Type B pancreatic cell (in vitro differentiated cells): ENCODE data around the gene ITPK1. TPM values are rescaled to one million over a fixed set of nuclear protein-coding genes. Genes with fewer than 3 reads are reported as not detected.

Experiments
- DNase-seq: peaks from one replicate; pipeline ENCODE4 v3.0.0; 2021; ENCODE audit warnings: mixed read lengths; ENCODE audit not compliant: unreplicated experiment; ENCODE audit errors: extremely low spot score
- H3K27ac Mint-ChIP-seq: 2 replicates; pipeline ENCODE4 v1.8.0; 2021; ENCODE audit warnings: mild to moderate bottlenecking, mixed read lengths
- H3K27me3 Mint-ChIP-seq: 2 replicates; pipeline ENCODE4 v1.8.0; 2021; ENCODE audit warnings: mixed read lengths
- H3K36me3 Mint-ChIP-seq: 2 replicates; pipeline ENCODE4 v1.8.0; 2021; ENCODE audit warnings: mixed read lengths
- H3K4me1 Mint-ChIP-seq: one replicate; pipeline ENCODE4 v1.8.0; 2021; ENCODE audit warnings: mixed read lengths; ENCODE audit not compliant: unreplicated experiment
- H3K4me3 Mint-ChIP-seq: 2 replicates; pipeline ENCODE4 v1.8.0; 2021; ENCODE audit warnings: mild to moderate bottlenecking, mixed read lengths
- H3K9me3 Mint-ChIP-seq: 2 replicates; pipeline ENCODE4 v1.8.0; 2021; ENCODE audit warnings: mixed read lengths
- total RNA-seq: library from RNA; stranded (reverse); gene quantifications from 2 replicates; pipeline ENCODE4 v1.2.1, GENCODE V29; 2021; ENCODE audit warnings: low replicate concordance
- TF ChIP-seq, protein P1 (sequence below): fragments of 200-600 bp; sonication (generic); conservative IDR thresholded peaks from 2 replicates; pipeline ENCODE4 v1.5.0; 2021; ENCODE audit warnings: antibody characterized with exemption, mild to moderate bottlenecking

ITPK1 gene
- total RNA-seq, 1 donor from 2014 or later, result 40.2 TPM

DNA sequence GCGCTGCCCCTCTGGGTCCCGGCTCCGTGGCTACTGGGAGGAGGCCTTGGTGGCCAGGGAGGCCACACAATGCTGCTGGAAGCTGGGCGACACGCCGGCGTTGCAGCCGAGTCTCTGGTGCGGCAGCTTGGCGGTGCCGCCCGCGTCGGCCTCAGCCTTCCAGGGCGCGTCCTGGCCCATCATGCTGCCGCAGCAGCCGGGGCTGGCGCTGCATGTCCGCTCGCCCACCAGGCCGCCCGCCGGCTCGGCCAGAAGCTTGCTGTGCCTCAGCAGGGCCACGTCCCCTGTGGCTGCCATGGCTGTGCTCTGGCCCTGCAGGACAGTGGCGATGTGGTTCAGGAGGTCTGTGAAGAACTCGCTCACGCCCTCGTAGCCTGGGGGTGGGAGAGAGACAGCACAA is 174.2 kb downstream of the ITPK1 start:
- no peak overlapping the region for H3K27ac Mint-ChIP-seq

DNA sequence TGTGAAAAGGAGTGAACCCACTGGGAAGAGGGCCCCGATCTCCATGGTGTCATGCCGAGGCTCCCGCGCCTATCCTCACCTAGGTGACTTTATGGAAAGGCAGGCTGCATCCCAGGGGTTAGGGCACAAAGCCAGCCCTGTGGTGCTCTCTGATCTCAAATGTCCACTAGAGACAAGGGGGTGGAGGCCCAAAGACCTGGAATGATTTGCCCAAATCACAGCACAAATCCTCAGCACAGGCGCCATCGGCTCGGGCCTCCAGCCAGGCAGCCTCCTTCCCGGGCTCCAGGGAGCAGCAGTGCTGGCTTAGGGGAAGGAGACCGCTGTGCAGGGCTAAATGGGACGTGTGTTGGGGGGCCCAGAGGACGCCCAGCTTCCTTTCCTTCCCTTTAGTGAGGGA is 175.2 kb downstream of the ITPK1 start:
- Mint-ChIP-seq H3K9me3 (no peaks in the 10 kb centered on the region), H3K4me1 (no peaks in the 10 kb centered on the region), H3K4me3 (no peak overlapping the region), H3K36me3 (no peaks in the 10 kb centered on the region), H3K27me3 (no peaks in the 10 kb centered on the region), H3K27ac (no peak overlapping the region)
- DNase-seq, result no peak
- TF ChIP-seq, protein P1, sequence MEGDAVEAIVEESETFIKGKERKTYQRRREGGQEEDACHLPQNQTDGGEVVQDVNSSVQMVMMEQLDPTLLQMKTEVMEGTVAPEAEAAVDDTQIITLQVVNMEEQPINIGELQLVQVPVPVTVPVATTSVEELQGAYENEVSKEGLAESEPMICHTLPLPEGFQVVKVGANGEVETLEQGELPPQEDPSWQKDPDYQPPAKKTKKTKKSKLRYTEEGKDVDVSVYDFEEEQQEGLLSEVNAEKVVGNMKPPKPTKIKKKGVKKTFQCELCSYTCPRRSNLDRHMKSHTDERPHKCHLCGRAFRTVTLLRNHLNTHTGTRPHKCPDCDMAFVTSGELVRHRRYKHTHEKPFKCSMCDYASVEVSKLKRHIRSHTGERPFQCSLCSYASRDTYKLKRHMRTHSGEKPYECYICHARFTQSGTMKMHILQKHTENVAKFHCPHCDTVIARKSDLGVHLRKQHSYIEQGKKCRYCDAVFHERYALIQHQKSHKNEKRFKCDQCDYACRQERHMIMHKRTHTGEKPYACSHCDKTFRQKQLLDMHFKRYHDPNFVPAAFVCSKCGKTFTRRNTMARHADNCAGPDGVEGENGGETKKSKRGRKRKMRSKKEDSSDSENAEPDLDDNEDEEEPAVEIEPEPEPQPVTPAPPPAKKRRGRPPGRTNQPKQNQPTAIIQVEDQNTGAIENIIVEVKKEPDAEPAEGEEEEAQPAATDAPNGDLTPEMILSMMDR, result no peak

More for the DNA sequence above, 174.2 kb downstream of the ITPK1 start:
- Mint-ChIP-seq H3K27me3 (no peaks in the 10 kb centered on the region), H3K36me3 (no peaks in the 10 kb centered on the region), H3K4me1 (no peaks in the 10 kb centered on the region), H3K9me3 (no peaks in the 10 kb centered on the region), H3K4me3 (no peak overlapping the region)
- DNase-seq, result no peak
- TF ChIP-seq, protein P1, result no peak

DNA sequence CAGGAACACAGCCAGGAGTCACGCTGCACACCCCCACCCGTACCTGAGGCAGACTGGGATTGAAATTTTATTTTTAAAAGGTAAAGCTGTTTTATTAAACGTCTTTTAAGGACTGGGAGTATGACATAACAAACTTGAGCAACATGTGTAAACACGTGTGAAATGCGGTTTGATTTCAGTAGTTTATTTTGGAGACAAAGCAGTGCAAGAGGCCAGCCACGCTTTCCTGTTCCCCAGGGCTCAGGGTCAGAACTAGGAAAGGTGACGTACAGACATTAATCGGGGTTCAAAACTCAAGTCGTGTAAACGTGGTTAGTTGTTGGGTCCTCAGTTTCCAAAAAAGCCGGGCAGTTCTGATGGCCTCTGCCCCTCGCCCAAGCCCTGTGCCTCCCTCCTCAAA is 176.0 kb downstream of the ITPK1 start:
- H3K4me3 Mint-ChIP-seq, result no peak overlapping the region
- no peaks in the 10 kb centered on the region for H3K36me3 Mint-ChIP-seq
- H3K4me1 Mint-ChIP-seq, result no peaks in the 10 kb centered on the region

DNA sequence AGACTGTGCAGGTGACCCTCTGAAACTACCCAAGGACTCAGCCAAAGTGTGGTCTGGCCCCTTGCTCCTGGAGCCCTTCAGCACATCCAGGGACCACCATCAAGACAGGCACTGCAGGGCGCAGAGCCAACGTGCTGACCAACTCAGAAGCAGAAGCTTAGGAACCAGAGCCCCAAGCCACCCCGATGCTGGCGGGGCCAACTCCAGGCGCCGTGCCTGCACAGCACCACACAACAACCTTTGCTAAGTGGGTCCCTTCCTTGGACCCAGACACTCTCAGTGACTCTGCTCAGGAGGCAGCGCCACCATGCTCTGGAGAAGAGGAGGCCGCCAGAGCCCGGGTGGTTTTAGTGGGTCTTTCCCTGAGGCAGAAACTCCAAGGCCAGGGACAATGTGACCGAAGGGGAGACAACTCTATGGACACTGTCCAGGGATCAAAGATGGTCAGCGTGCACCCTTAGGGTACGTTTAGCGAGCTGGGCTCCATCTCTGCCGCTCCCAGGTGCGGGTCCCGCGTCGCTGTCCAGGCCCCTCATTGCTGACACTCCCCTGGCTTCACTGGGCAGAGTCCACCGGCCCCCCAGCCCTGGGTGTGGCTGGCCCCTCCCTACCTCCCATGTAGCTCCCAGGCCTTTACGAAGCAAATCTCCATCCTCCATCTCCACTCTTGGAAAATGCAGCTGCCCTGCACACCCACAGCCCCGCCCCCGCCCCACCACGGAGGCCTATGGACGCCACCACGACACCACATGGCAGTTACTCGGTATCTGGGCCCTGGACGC is 176.6 kb downstream of the ITPK1 start:
- no peaks in the 10 kb centered on the region for H3K36me3 Mint-ChIP-seq
- H3K27ac Mint-ChIP-seq, result no peak overlapping the region
- TF ChIP-seq, protein P1, result no peak
- DNase-seq, result no peak
- no peak overlapping the region for H3K4me3 Mint-ChIP-seq
- H3K4me1 Mint-ChIP-seq, result no peaks in the 10 kb centered on the region
- H3K27me3 Mint-ChIP-seq, result no peaks in the 10 kb centered on the region
- no peaks in the 10 kb centered on the region for H3K9me3 Mint-ChIP-seq

More for the DNA sequence above, 176.0 kb downstream of the ITPK1 start:
- Mint-ChIP-seq H3K27me3 (no peaks in the 10 kb centered on the region), H3K9me3 (no peaks in the 10 kb centered on the region), H3K27ac (no peak overlapping the region)
- no peak for DNase-seq
- TF ChIP-seq, protein P1, result no peak

DNA sequence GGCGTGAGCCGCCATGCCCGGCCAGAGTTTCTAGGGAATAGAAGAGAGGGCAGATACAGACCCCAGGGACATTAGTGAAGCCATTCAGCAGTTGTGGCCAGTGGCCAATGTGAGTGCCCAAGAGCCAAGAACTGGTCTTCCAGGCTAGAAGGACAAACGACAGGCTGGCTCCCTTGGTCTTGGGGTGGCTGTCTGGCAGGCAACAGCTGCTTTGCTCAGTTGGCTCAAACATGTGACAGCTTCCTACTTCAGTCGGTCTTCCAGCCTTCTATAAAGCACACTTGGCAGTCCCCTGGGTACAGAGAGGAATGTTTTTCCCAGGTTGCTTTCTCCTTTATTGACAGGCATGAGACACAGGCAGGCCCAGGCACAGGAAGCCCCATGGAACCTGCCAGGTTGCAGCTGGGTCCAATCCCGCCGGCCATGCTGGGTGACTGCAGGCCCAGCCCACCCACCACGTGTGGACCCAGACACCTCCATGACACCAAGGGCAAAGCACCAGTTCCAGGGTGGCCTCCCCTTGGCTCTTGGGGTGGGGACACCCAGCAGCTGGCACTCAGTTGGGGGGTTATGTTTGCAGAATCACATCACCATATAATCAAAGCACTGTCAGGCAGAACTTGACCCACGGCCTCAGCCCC is 177.4 kb downstream of the ITPK1 start:
- Mint-ChIP-seq H3K4me3 (no peak overlapping the region), H3K27ac (no peak overlapping the region), H3K9me3 (no peaks in the 10 kb centered on the region), H3K4me1 (no peaks in the 10 kb centered on the region), H3K27me3 (no peaks in the 10 kb centered on the region), H3K36me3 (no peaks in the 10 kb centered on the region)
- no peak for DNase-seq
- TF ChIP-seq, protein P1, result no peak
